DMS153 treated with DMSO at 0.1 percent for 48 hours (cell line): ENCODE measurements around the gene PEX11B.
"Not testable (repeated sequence)": the region's sequence is repeated elsewhere in the genome, so short reads cannot be mapped to it uniquely, and the experiment has no call there.

ENCODE experiments used
- DNase-seq: peaks from one replicate; lab custom pipeline; 2025; ENCODE audit not compliant: unreplicated experiment; lab: John Stamatoyannopoulos, UW

Gene PEX11B

DNA sequence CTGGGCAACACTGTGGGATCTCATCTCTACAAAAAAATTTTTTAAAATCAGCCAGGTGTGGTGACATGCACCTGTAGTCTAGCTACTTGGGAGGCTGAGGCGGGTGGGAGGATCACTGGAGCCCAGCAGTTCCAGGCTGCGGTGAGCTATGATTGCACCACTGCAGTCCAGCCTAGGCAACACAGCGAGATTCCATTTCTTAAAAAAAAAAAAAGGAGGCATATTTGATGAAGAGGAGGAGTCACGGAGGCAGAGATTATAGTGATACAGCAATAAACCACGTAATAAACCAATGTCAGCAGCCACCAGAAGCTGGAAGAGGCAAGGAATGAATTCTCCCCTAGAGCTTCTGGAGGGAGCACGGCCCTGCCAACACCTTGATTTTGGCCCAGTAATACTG, 35.3 kb upstream of the PEX11B start:
- no peak for DNase-seq

DNA sequence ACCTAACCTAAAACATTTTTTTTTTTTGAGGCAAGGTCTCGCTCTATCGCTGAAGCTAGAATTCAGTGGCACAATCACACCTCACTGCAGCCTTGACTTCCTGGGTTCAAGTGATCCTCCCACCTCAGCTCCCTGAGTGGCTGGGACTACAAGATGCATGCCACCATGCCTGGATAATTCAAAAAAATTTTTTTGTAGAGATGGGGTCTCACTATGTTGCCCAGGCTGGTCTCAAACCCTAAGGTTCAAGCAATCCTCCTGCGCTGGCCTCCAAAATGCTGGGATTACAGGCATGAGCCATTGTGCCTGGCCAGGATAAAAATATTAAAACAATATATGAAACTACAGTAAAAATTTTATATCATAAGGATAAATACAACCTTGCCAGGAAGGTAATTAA, 34.4 kb upstream of the PEX11B start:
- DNase-seq = no peak

DNA sequence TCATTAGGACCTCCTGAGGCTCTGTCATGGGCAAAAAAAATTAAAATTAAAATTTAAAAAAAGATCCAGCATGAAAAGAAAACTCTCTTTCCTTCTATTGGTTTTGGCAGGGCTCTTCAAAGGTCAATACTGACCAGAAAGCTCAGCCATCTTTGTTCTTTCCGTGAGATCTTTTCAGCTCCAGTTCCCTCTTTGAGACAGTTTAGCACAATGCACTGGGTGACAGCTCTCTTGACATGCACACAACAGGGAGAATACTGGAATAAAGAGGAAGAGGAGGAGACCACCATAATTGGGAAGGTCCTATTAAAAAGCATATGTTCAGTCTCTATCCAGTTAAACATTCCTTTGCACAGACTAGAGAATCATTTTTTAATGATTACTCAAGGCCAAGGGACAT, 33.0 kb upstream of the PEX11B start:
- DNase-seq = no peak

DNA sequence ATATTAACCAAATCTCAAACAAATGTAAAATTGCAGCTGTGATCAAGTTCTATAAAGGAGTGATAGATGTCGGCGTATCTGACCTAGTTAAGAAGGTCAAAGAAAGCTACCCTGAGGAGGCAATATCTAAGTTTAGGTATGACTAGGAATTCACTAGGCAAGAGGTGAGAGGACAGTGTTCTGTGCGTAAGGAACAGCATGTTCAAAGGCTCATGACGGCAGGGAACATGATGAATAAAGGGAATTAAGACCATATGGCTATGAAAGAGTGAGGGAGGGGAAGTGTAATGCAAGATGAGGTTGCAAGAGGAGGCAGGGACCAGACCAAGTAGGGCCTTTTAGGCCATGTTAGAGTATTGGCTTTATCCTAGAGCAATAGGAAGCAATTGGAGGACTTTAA, 30.7 kb upstream of the PEX11B start:
- no peak for DNase-seq

DNA sequence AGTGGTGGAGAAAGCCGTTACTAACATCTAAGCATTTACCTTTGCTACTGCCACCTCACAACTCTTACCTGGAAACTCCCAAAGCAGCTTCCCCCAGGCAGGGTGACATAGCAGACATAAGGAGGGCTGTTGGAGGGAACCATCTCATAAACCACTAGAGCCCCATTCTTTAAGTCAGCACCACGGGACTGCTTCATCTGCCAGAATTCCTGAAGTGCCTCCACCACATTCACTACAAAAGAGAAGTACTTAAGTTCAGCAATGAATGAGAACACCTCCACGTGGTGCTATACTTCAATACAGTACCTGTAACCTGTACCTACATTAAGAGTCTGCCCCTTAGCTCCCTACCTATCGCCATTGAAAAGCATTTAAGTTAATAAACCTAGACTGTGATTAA, 29.0 kb upstream of the PEX11B start:
- no peak for DNase-seq

DNA sequence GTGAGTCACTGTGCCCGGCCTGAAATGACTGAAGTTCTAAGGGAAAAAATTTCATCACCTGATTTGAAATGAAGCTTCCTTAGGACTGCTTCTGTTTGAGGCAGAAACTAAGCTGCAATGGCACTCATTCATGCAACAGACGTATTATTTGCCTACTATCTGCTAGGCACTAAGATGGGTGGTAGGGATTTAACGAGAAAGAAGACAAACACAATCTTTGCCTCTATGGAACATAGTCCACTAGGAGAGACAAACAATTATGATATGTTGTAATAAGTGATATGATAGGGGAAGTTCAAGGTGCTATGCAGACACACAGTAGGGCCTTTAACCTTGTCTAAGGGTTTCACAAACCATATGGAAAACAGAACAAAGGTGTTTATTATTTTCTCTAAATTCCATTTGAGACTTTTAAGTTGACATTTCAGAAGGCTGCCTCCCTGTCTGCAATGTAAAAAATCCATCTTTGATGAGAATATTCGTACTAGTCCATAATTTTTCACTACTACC, 28.0 kb upstream of the PEX11B start:
- DNase-seq = no peak

DNA sequence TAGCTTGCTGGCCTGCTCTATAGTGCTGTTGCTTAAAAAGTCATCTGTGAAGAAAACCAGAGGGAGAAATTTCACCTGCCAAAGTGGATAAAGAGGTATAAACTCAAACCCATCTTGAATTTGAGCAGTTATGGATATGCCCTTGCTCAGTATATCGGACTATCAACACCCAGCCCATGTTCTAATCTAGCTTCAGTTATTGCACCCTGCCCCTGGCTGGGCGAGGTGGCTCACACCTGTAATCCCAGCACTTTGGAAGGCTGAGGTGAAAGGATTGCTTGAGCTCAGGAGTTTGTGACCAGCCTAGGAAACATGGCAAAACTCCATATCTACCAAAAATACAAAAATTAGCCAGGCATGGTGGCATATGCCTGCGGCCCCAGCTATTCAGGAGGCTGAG, 26.0 kb upstream of the PEX11B start:
- DNase-seq = no peak

DNA sequence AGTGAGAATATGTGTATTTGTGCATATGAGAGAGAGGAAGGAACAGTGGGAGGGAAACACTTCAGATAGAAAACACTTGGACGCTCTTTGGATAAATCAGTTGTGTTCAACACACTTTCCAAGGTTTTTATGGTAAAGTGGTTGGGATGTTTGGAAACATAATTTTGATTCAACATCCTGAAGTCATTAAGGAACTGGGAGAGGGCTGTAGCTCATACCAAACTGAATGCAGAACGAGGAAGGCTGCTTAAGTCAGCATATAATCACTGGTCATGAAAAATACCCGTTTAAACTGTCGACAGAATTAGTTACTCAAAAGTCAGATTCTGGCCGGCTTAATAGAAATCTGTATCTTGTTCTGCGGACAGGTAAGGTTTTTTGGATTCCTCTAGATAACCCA, 24.4 kb upstream of the PEX11B start:
- no peak for DNase-seq

DNA sequence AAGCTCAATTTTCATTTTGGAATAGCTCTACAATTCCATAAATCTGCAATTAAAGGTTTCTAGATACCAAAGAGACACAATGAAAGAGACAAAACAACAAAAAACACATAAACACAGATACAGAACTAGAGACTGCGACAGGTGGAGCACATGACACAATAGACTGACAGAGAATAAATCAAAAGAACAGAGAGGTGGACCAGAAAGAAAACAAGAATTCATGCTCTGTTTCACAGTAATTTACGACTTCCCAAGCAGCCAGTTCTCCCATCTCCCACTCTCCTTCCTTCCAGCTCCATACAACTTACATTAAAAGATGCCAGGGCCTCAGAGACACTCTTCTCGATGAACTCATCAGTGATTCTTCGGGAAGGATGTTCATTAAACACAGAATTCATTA, 23.9 kb upstream of the PEX11B start:
- peak; percentile 16 for DNase-seq

DNA sequence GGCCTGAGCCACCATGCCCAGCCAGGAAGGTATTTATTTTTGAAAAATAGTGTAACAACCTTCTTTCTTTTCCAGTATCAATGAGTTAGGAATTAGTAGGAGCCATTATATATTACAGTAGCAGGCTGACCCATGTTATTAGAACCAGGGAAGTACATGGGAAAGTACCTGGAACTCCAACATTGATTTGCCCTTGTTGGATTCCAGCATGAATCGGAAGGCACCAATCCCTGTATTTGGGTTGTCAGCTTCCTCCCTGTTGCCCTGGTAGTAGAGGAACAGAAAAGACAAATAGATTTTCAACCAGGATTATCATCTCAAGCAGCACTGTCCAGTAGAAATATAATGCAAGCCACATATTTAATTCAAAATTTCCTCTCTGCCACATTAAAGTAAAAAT, 18.9 kb upstream of the PEX11B start:
- DNase-seq = no peak

DNA sequence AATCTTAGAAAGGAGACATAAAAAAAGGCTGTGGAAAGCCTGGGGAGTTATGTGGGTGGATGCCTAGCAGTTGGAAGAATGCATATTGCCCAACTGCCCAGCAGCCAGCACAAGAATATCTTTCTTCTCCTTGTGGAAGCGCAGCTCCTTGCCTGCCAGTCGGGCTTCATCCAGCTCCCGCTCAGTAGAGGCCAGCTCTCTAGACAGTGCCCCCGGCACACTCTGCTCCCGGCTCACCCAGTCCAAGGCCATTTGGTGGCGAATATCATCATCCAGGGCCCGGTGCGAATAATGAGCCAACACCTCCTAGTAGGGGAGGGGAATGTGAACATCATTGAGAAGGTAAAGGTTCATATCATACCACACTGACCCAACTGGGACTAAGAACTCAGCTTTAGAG, 17.7 kb upstream of the PEX11B start:
- DNase-seq = no peak

DNA sequence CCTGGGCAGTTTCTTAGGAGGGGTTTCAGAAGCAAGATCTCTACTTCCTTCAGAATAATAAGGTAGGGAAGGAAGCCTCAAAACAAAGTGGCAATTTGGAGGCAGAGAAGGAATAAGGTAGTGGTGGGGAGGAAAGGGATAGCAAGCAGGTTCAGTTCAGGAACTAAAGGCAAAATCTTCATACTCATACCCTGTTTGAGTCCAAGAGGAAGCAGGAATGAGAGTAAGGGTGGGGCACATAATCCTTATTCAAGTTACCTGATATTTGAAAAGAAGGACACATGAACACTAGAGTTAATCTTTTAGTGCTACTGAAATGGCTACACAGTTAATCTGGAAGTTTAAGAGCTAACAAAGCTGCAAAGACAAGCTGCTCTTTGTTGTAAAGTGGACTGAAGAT, 17.2 kb upstream of the PEX11B start:
- DNase-seq = no peak

DNA sequence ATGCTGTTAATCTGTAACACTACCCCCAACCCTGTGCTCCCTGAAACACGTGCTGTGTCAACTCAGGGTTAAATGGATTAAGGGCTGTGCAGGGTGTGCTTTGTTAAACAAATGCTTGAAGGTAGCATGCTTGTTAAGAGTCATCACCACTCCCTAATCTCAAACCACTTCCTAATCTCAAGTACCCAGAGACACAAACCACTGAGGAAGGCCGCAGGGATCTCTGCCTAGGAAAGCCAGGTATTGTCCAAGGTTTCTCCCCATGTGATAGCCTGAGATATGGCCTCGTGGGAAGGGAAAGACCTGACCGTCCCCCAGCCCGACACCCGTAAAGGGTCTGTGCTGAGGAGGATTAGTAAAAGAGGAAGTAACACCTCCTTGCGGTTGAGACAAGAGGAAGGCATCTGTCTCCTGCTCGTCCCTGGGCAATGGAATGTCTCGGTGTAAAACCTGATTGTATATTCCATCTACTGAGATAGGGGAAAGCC, 14.0 kb upstream of the PEX11B start:
- DNase-seq = not testable (repeated sequence)

DNA sequence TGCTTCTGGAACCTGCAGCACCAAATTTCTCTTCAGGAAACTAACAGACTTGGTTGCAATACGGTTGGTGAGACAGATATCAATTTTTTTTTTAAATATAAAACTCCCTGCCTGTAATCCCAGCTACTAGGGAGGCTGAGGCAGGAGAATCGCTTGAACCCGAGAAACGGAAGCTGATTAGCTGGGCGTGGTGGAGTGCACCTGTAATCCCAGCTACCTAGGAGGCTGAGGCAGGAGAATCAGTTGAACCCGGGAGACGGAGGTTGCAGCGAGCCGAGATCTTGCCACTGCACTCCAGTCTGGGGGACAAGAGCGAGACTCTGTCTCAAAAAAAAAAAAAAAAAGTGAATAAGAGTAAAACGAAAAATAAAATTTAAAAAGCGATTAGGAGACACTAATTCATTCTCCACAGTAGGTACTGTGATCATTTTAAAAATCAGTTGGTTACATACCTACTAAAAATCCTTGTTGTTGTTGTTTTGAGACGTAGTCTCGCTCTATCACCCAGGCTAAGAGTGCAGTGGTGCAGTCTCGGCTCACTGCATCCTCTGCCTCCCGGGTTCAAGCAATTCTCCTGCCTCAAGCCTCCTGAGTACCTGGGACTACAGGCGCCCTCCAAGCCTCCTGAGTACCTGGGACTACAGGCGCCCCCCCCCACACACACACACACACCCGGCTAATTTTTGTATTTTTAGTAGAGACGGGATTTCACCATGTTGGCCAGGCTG, 9.6 kb upstream of the PEX11B start:
- no peak for DNase-seq

DNA sequence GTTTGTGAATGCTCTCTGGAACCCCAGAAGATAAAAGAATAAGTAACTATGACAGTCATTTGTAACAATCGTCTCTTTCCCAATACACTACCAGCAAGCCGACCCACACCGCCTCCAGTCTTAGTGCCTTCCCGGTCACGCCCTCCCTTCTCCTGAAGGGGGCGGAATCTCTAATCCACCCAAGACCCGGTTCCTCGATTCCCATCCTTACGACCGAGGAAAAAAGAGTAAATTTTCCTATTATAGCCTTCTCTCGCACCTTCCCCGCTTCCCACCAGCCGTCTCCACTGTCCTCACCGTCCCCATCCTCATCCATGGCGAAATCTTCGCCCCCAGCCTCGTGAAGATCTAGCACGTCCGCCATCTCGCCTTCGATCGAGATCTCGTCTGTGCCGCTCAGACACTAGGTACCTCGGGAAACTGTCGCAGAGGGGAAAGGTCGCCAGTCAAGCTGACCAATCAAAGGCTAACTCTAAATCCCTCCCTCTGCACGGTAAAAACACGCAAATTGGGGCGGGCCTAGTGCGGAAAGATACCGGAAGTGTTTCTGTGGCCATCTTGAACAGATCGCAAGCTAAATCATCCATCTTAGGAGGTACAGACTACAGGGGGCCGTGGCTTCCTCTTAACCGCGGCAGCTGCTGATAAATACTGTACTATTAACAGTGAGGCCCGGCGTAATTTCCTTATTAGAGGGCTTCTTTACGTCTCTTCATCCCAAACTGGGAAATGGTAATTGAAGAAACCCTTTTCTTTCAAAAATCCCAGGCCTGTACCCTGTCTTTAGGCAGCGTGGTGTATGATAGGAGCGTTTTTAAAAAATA, 8.8 kb upstream of the PEX11B start, which contains the start of gene RBM8A:
RBM8A (minus strand) TSS at position 422 of the 824 bp plus-strand sequence; CDS start at position 364, 58 bp downstream.
- DNase-seq = peak; percentile 99

DNA sequence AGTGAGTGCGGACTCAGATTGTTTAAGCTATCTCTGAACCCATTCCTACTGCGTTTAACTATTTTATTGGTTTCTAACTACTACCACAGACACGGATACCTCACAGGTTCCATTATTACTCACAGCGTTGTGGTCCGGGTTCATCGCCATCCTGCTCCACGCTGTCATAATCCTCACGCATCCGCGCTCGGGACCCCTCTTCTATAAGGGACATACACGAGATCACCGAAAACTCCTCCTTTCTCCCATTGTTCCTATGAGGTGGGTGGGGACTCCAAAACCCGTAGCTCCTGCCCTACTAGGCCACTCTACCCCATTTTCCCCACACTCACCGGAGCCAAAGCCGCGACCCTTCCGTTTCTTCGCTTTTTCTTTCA, 8.2 kb upstream of the PEX11B start:
- no peak for DNase-seq

DNA sequence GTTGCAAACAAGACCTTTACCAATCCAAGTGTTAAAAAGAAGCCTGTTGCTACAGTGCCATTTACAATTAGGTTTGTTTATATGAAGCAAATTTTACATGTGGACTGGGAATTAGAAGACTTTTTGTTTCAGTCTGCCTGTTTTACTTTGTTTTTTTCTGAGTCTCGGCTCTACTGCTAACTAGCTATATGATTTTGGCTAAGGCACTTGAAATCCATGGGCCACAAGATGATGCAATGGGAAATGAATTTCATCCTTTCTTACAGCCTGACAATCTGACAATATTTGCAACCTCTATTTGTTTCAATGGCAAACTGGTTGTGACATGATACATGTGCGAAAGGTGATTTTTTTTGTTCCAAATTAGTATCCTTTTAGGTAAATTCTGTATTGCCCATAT, 3.7 kb upstream of the PEX11B start:
- DNase-seq = no peak

DNA sequence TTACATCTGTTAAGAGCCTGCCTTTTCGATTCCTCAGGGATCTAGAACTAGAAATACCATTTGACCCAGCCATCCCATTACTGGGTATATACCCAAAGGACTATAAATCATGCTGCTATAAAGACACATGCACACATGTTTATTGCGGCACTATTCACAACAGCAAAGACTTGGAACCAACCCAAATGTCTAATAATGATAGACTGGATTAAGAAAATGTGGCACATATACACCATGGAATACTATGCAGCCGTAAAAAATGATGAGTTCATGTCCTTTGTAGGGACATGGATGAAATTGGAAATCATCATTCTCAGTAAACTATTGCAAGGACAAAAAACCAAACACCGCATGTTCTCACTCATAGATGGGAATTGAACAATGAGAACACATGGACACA, 1.8 kb upstream of the PEX11B start:
- not testable (repeated sequence) for DNase-seq

DNA sequence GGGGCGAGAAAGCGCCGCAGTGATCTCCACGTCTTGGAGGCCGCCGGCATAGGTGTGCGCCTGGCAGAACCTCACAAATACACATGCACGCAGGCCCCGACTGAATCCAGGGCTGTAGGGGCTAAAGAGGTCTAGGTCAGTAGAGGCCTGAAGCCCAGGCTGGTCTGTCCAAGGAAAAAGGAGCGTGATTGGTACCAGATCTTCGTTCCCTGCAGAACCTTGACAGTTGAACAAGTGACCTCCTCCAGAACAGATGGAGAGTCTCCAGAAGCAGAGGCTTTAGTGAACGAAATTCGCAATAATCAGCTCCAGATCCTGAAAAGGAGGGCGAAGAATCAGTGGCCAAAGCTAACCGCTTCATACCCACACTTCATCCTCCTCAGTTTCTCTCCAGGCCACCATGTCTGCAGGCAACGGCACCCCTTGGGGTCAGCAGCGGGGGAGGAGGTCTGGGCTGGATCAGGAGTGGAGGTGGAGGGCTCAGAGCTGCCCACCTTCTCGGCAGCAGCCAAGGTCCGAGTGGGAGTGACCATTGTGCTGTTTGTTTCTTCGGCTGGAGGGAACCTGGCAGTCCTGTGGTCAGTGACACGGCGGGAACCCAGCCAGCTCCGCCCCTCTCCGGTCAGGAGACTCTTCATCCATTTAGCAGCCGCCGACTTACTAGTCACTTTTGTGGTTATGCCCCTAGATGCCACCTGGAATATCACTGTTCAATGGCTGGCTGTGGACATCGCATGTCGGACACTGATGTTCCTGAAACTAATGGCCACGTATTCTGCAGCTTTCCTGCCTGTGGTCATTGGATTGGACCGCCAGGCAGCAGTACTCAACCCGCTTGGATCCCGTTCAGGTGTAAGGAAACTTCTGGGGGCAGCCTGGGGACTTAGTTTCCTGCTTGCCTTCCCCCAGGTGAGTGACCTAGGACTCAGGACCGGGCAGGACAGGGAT, 749 bp upstream of the PEX11B start:
- DNase-seq = no peak

DNA sequence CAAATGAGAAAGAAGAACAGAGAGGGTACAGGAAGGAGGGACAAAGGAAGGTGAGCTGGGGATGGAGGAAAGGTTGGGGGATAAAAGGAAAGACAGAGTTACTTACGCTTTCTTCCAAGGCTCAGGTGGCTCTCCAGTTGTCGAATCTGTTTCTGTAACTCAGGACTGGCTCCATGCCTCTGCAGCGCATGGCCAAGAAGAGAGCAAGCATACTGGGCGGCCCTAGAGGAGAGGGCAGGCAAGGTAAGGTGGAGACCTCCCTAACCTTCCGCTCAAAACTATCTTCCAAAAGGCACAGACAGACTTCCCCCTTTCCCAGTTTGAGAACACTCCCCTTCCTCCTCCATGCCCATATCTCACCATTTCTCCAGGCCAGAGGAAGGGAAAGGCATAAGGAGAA, 922 bp downstream of the PEX11B start:
- no peak for DNase-seq

DNA sequence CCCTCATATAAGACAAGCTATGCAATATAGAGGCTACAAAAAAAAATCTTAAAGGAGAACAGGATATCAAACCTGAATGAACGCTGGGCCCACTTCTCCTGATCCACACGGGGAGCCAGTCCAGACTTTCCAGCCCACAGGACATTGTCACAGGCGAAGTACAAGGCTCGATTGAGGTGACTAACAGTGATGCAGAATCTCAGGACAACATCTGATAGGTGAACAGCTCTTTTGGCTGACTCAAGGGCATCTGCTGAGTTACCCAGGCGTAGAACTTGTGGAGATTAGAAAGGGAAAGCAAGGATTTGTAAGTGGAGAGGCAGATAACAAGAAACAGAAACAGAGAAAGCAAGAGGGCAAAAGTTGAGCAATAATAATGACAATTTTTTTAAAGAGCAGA, 1.8 kb downstream of the PEX11B start:
- no peak for DNase-seq
